Neural progenitor cell (in vitro differentiated cells): ENCODE data around the gene DYTN. TPM values are rescaled to one million over a fixed set of nuclear protein-coding genes. Genes with fewer than 3 reads are reported as not detected.

Source experiments
- DNase-seq: peaks from one replicate; pipeline ENCODE4 v3.0.0-alpha.2; 2016; ENCODE audit warnings: low spot score
- H2AFZ ChIP-seq: fragments of 200-600 bp; sonication (generic); replicated peaks from 2 replicates; pipeline ENCODE4 v1.6.1; 2016; ENCODE audit warnings: antibody characterized with exemption
- H3F3A ChIP-seq: fragments of 200-600 bp; sonication (generic); 2 replicates; pipeline ENCODE4 v1.6.1; 2016; ENCODE audit warnings: antibody characterized with exemption, low read depth
- H3K27ac ChIP-seq: fragments of 200-600 bp; sonication (generic); 2 replicates; pipeline ENCODE4 v1.5.1; 2016; ENCODE audit warnings: mild to moderate bottlenecking
- H3K27me3 ChIP-seq: fragments of 200-600 bp; sonication (generic); 2 replicates; pipeline ENCODE4 v1.6.1; 2016; ENCODE audit warnings: mild to moderate bottlenecking, moderate library complexity
- H3K36me3 ChIP-seq: fragments of 200-600 bp; sonication (generic); 2 replicates; pipeline ENCODE4 v1.5.1; 2016
- H3K4me1 ChIP-seq: fragments of 200-600 bp; sonication (generic); 2 replicates; pipeline ENCODE4 v1.6.1; 2016; ENCODE audit warnings: mixed run types
- H3K4me2 ChIP-seq: fragments of 200-600 bp; sonication (generic); 2 replicates; pipeline ENCODE4 v1.6.1; 2016
- H3K4me3 ChIP-seq: fragments of 200-600 bp; sonication (generic); 2 replicates; pipeline ENCODE4 v1.5.1; 2016
- H3K79me2 ChIP-seq: fragments of 200-600 bp; sonication (generic); 2 replicates; pipeline ENCODE4 v1.6.1; 2016; ENCODE audit warnings: low read depth
- H3K9ac ChIP-seq: fragments of 200-600 bp; sonication (generic); 2 replicates; pipeline ENCODE4 v1.6.1; 2016
- H3K9me3 ChIP-seq: fragments of 200-600 bp; sonication (generic); 2 replicates; pipeline ENCODE4 v1.5.1; 2016; ENCODE audit warnings: low read depth
- H4K20me1 ChIP-seq: fragments of 200-600 bp; sonication (generic); 2 replicates; pipeline ENCODE4 v1.6.1; 2016; ENCODE audit warnings: low read depth
- H3K27ac Mint-ChIP-seq: 3 replicates; pipeline ENCODE4 v1.8.0; 2021; ENCODE audit warnings: mixed read lengths
- H3K27me3 Mint-ChIP-seq: 2 replicates; pipeline ENCODE4 v1.8.0; 2022; ENCODE audit warnings: low read depth, mild to moderate bottlenecking, inconsistent platforms, moderate library complexity, mixed read lengths; ENCODE audit not compliant: insufficient read depth
- H3K36me3 Mint-ChIP-seq: 3 replicates; pipeline ENCODE4 v1.8.0; 2021; ENCODE audit warnings: mixed read lengths
- H3K4me1 Mint-ChIP-seq: 3 replicates; pipeline ENCODE4 v1.8.0; 2021; ENCODE audit warnings: mixed read lengths
- H3K4me3 Mint-ChIP-seq: 3 replicates; pipeline ENCODE4 v1.8.0; 2021; ENCODE audit warnings: mild to moderate bottlenecking, moderate library complexity, mixed read lengths
- H3K9me3 Mint-ChIP-seq: 3 replicates; pipeline ENCODE4 v1.8.0; 2020; ENCODE audit warnings: mixed read lengths
- CTCF ChIP-seq: fragments of 200-600 bp; sonication (generic); IDR thresholded peaks from 2 replicates; pipeline ENCODE4 v1.5.1; 2017; ENCODE audit warnings: antibody characterized with exemption, mild to moderate bottlenecking
- EZH2 ChIP-seq: fragments of 200-600 bp; sonication (generic); IDR thresholded peaks from 2 replicates; pipeline ENCODE4 v1.6.1; 2017; ENCODE audit warnings: antibody characterized with exemption, mild to moderate bottlenecking, moderate library complexity
- EZH2phosphoT487 ChIP-seq: fragments of 200-600 bp; sonication (generic); IDR thresholded peaks from 2 replicates; pipeline ENCODE4 v1.6.1; 2017; ENCODE audit warnings: antibody characterized with exemption
- total RNA-seq: library from RNA; depleted of rRNA; stranded (reverse); fragments of >200 nt; gene quantifications from 2 replicates; pipeline ENCODE4 v1.2.3, GENCODE V29; 2015; ENCODE audit warnings: low replicate concordance

Gene DYTN
- total RNA-seq, 1 donor from 2014 or later: not detected

DNA sequence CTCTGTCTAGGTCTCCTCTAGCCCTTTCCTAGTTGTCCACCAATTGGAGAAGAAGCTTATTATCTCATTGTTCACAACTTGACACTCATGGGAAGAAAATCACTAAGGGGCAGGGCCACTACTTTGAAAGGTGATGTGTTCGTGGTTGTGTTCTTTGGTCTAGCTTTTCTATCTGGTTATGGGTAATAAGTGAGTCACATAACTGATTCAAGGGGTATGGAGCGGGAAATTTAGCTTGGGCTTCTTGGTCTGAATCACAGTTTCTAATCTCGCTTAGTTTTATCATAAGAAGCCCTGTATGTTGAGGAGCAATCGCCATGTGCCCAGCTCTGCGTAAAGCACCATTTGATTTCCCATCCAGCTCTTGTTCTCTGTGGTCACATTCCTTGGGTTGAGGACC is 18.7 kb upstream of the DYTN start:
- no peak overlapping the region for H3K4me2 ChIP-seq
- H3K27ac ChIP-seq: no peak overlapping the region
- DNase-seq: no peak
- no peaks in the 10 kb centered on the region for H3F3A ChIP-seq
- no peak overlapping the region for H3K4me3 ChIP-seq
- H3K27me3 ChIP-seq: no peaks in the 10 kb centered on the region
- TF ChIP-seq CTCF: no peak
- TF ChIP-seq EZH2: no peak
- no peaks in the 10 kb centered on the region for H3K36me3 Mint-ChIP-seq
- H2AFZ ChIP-seq: no peak overlapping the region
- no peaks in the 10 kb centered on the region for H3K79me2 ChIP-seq
- H3K4me1 Mint-ChIP-seq: no peaks in the 10 kb centered on the region
- H3K4me1 ChIP-seq: no peaks in the 10 kb centered on the region
- H4K20me1 ChIP-seq: no peaks in the 10 kb centered on the region
- no peaks in the 10 kb centered on the region for H3K36me3 ChIP-seq
- H3K27ac Mint-ChIP-seq: no peak overlapping the region
- no peak overlapping the region for H3K9ac ChIP-seq
- no peaks in the 10 kb centered on the region for H3K9me3 Mint-ChIP-seq
- H3K9me3 ChIP-seq: no peaks in the 10 kb centered on the region
- H3K4me3 Mint-ChIP-seq: no peak overlapping the region
- H3K27me3 Mint-ChIP-seq: peaks cover 2% of the 10 kb centered on the region

DNA sequence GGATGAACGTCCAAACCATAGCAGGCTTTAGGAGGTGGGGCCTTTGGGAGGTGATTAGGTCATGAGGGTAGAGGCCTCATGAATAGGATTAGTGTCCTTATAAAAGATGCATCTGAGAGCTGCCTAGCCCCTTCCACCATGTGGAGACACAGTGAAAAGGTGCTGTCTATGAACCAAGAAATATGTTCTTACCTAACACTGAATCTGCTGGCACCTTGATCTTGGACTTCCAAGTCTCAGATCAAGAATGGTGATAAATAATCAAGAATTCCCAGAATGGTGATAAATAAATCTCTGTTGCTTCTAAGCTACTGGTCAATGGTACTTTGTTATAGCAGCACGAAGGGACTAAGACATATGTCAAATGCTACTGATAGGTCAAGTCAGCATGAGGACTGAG is 15.1 kb upstream of the DYTN start:
- Histone ChIP-seq H3K9ac (no peak overlapping the region), H3K79me2 (no peaks in the 10 kb centered on the region), H3K4me2 (no peak overlapping the region), H4K20me1 (no peaks in the 10 kb centered on the region), H3K27ac (no peak overlapping the region), H3K27me3 (no peaks in the 10 kb centered on the region), H2AFZ (no peak overlapping the region), H3F3A (no peaks in the 10 kb centered on the region), H3K9me3 (no peaks in the 10 kb centered on the region), H3K4me1 (no peaks in the 10 kb centered on the region), H3K36me3 (no peaks in the 10 kb centered on the region), H3K4me3 (no peak overlapping the region)
- Mint-ChIP-seq H3K27ac (no peak overlapping the region), H3K4me3 (no peak overlapping the region), H3K4me1 (no peaks in the 10 kb centered on the region), H3K9me3 (peaks cover 3% of the 10 kb centered on the region), H3K36me3 (no peaks in the 10 kb centered on the region), H3K27me3 (peaks cover 2% of the 10 kb centered on the region)
- DNase-seq: no peak
- no peak for TF ChIP-seq EZH2phosphoT487
- no peak for TF ChIP-seq EZH2
- TF ChIP-seq CTCF: no peak

DNA sequence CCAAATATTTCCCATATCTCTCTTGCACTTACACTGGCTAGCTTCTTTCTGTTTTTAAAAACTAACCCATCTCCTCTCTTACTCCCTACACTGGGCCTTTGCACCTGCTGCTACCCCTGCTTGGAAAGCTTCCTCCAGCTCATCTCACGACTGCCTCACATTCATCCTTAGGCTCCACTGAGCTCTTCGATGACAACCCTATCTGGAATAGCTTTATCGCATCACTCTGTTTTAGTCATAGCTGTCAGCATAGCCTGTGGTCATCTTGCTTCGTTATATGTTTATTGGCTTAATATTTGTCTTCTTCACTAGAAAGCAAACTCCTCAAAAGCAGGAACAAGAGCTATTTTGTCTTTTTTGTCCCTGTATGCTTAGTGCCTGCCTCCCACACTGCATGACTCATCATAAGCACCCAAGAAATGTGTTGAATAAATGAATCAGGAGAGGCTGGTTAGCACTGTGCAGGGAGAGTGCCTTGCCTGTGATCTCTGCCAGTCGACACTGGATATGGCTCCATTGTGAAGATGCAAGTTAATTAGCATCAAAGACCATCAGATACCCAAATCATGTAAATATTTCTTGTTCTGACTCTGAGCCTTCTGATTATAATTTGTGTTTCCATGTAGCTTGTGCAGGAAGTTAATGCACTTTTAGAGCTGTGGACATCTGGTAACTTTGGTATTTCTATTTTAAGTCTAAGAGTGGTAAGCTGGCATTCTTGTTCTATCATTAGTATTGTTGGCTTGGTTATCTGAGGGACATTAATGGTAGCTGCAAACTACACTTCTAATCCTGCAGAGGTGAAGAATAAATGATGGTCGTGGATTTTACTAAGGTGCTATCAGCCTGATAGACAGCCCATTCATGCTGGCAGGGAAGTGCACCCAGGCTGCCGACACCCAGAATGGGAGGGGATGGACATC is 10.3 kb upstream of the DYTN start:
- H3K27ac ChIP-seq: no peak overlapping the region
- H3K36me3 ChIP-seq: no peaks in the 10 kb centered on the region
- no peak overlapping the region for H2AFZ ChIP-seq
- no peaks in the 10 kb centered on the region for H3F3A ChIP-seq
- no peaks in the 10 kb centered on the region for H3K79me2 ChIP-seq
- no peak overlapping the region for H3K9ac ChIP-seq
- H4K20me1 ChIP-seq: no peaks in the 10 kb centered on the region
- H3K4me3 ChIP-seq: no peak overlapping the region
- H3K9me3 ChIP-seq: no peaks in the 10 kb centered on the region
- H3K27ac Mint-ChIP-seq: no peak overlapping the region
- no peaks in the 10 kb centered on the region for H3K36me3 Mint-ChIP-seq
- DNase-seq: no peak
- TF ChIP-seq CTCF: no peak
- TF ChIP-seq EZH2phosphoT487: no peak
- no peaks in the 10 kb centered on the region for H3K4me1 Mint-ChIP-seq
- H3K4me3 Mint-ChIP-seq: no peak overlapping the region
- H3K9me3 Mint-ChIP-seq: peaks cover 3% of the 10 kb centered on the region
- no peaks in the 10 kb centered on the region for H3K27me3 ChIP-seq
- no peaks in the 10 kb centered on the region for H3K27me3 Mint-ChIP-seq
- no peaks in the 10 kb centered on the region for H3K4me1 ChIP-seq
- H3K4me2 ChIP-seq: no peak overlapping the region
